Inflammatory macrophage treated with lipopolysaccharide for 1 hour (primary cell): ENCODE measurements around the gene TFRC.
"Not testable (repeated sequence)": the region's sequence is repeated elsewhere in the genome, so short reads cannot be mapped to it uniquely, and the experiment has no call there.

ENCODE experiments used
- DNase-seq, 2 donors: peaks; one replicate each; pipeline ENCODE4 v3.0.0-alpha.2; 2020 to 2022

TFRC gene

GRCh38 chr3:196081834-196082618, at the start of gene TFRC:
TFRC (minus strand) TSS chr3:196082090; CDS start chr3:196077099, 4,991 bp downstream.
- peak; percentile 93 to 96 for DNase-seq

GRCh38 chr3:196128172-196128843, 46.4 kb upstream of the TFRC start:
- no peak for DNase-seq

GRCh38 chr3:196127308-196128040, 45.6 kb upstream of the TFRC start:
- DNase-seq = no peak

GRCh38 chr3:196124608-196125007, 42.7 kb upstream of the TFRC start:
- DNase-seq = no peak

- DNase-seq = no peak
These were observed 40.8 kb upstream of the TFRC start for GRCh38 chr3:196122688-196123046.

- DNase-seq = no peak
These were observed 40.3 kb upstream of the TFRC start for GRCh38 chr3:196122021-196122687.

- no peak for DNase-seq
These were observed 39.2 kb upstream of the TFRC start for GRCh38 chr3:196121066-196121465.

DNA sequence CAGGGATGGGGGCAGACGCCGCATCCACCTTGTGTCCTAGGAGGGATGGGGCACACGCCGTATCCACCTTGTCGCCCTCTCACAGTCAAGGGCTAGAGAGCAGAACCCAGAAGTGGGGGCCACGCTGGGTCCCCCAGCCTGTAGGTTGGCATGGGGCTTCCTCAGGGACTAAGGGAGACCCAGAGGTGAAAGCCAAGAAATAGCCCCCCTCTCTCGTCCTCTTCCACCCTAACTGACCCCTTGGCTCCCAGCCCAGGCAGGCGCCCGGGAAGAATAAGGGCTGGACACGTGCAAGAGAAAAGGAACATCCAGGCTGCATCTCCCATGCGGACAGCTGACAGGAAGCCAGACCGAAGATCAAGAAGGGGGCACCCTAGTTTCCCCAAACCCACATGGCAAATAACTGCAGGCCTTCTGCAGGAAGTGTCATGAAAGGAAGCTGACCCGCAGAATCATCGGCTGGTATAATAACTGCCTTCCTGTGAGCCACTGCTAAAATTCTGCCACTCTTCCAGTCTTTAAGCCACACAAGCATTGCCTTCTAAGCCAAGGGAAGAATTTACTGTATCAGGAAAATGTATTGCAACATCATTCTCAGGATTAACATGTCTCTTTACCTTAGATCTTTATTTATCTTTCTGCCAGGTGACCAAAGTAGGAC, 38.5 kb upstream of the TFRC start:
- no peak for DNase-seq

- DNase-seq = no peak
These were observed 35.9 kb upstream of the TFRC start for GRCh38 chr3:196117809-196118208.

DNA sequence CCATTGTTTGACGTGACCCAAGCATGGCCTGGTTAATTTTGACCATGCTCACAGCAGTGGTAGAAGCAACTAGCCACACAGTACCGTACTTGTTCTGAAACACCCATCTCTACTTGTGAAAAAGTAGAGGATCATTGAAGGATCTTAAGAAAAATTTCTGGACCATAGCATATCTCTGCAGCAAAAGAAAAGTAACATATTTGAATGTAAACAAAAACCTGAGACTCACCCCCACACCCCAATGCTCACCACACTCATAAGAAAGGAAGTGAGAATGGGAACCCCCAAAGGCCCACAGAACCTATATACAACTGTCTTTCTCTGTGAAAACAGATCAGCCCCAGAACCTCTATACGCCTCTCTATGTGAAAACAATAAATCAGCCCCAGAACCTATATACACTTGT, 33.8 kb upstream of the TFRC start:
- peak in 1 of 2 donors; percentile 58 for DNase-seq

DNA sequence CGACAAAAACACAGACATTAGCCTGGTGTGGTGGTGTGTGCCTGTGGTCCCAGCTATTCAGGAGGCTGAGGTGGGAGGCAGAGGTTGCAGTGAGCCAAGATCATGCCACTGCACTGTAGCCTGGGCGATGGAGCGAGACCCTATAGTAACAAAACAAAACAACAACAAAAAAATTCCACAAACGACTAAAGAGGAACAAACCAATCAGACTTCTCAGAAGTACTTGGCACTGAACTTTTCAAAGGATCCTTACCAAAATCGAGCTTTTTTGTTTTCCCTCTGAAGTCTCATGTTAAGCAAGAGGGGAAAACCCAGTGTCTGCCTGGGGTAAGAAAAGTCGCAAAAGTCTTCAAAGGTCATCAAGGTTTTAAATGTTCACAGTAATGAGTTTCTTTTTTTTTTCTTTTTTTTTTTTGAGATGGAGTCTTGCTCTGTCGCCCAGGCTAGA, 30.1 kb upstream of the TFRC start:
- peak; percentile 94 to 95 for DNase-seq

DNA sequence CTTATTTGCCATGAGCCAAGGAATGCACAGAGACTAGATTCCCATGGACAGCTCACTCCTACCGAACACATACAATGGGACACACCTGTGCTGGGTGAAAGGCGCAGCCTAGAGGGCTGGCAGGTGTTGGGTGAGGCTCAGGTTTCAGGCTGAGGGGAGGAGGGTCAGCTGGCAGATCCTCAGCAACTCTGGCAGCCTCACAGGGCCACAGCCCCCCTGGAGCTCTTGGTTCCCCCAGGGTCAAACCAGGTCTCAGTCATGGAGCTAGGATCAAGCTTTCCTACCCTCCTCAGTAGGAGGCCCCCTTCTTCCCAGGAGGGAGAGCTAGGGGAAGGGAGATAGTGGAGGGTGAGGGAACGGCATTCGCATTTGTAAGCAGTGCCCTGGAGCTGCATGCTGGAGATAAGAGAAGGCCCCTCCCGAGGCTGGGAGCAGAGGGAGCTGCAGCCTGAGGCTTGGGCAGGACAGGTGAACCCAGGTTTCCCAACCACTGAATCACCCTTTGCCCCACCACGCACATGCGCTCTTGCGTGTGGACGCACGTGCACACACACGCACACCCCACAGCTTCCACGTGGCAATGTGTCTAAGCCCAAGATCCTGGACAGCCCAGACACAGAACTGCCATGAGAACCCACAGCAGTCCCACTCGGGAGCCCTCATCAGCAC, 26.3 kb upstream of the TFRC start:
- DNase-seq = no peak

DNA sequence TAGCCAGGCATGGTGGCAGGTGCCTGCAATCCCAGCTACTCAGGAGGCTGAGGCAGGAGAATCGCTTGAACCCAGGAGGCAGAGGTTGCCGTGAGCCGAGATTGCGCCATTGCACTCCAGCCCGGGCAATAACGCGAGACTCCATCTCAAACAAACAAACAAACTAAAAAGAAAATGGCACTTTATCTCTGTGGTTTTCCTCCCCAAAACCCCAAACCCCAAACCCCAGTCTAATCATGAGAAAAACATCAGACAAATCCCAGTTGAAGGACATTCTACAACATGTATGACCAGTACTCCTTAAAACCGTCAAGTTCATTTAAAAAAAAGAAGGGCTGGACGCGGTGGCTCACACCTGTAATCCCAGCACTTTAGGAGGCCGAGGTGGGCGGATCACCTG, 22.8 kb upstream of the TFRC start:
- DNase-seq = not testable (repeated sequence)

GRCh38 chr3:196098365-196098980, 16.6 kb upstream of the TFRC start:
- peak; percentile 76 to 77 for DNase-seq

DNA sequence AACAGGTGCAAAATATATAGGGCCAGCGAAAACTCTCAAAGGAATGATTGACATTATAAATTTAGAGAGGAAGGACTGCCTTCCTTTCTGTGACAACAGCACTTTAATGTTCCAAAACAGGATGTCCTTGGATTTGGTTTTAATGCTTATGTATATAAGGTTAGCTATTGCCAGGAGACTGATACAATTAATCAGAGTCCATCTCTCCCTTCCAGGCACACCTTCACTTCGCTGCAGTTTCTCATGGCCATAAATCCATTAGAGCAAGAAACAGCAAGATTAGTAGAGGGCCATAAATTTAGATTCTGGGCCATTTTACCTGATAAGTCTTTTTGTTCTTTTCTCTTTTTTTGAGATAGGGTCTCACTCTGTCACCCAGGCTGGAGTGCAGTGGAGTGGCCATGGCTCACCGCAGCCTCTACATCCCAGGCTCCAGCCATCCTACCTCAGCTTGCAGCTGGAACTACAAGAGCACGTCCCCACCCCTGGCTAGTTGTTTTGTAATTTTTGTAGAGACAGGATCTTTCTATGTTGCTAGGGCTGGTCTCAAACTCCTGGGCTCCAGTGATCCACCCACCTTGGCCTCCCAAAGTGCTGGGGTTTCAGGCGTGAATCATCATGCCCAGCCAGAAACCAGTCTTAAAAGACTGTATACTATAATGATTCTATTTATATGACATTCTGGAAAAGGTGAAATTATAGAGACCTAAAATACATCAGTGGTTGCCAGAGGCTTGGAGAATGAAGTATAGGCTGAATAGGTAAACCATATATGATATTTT, 15.7 kb upstream of the TFRC start:
- no peak for DNase-seq

GRCh38 chr3:196096382-196096953, 14.6 kb upstream of the TFRC start:
- DNase-seq = peak; percentile 53 to 62

DNA sequence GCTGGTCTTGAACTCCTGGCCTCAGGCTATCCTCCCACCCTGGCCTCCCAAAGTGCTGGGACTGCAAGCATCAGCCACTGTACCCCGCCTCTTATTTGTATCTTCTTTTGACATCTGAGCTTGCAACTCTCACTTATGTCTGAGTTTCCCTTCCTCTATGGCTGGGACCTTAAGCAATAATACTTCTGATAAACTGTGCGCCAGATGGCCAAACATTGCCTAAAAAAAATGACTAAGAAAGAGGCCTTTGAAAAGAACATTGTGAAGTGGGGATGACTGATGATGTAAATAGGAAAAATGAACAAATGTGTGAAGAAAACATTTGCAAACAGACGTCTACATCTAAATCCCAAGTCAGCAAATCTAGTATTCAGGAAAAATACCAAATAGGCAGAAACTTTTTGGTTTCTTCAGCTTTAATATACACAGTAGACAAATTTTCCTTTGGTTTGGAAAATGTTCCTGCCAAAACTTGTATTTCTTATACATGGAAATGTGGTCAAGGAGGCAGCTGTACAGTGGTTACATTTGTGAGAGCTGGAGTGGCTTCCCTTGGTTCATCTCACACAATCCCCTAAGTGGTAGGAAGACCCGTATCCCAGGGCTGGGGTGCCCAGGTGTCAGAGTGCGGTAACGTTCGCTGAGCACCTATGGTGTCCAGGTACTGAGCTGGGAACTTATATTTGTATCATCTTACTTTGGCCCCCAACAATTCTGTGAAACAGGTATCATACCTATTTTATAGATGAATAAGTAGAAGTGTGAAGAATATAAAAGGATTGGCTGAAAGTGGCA, 11.6 kb upstream of the TFRC start:
- DNase-seq = peak; percentile 87 to 96

DNA sequence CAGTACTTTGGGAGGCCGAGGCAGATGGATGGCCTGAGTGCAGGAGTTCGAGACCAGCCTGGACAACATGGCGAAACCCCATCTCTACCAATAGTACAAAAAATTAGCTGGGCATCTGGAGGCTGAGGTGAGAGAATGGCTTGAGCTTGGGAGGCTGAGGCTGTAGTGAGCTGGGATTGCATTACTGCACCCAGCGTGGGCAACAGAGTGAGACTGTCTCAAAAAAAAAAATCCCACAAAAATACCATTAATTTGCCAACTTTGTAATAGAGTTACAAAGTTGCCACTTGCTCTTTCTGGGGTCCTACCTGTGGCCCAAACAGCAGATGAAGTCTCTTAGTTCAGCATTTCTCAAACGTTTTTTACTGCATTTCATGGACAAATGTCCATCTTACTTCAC, 6.0 kb upstream of the TFRC start:
- DNase-seq = peak; percentile 38 to 60

DNA sequence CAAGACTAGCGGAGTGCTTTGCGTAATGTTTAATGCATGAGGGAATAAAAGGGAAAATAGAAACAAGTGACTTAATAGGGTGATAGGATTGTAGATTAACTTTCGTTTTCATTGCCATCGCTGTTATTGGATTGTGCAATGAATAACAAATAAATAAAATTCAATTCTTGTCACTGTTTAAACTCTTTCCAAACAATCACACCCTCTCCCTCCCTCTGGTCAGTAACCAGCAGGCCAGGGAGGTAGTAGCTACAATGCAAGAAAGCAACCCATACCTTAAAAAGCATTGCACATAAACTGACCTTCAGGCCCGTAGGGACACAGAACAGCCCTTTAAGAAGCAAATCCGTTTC, 705 bp upstream of the TFRC start:
- DNase-seq = peak; percentile 57 to 59
